OCI-LY3 (cell line): Measurements from ENCODE around the gene DCTD.

Experiments
- H2AFZ ChIP-seq: fragments of 200-600, 300-600 bp; shearing (Covaris generic); 2 replicates; pipeline ENCODE4 v1.6.0; 2014; ENCODE audit warnings: antibody characterized with exemption, low read depth, low read length
- H3K27ac ChIP-seq: fragments of 200-600, 300-600 bp; sonication (generic); 2 replicates; pipeline ENCODE4 v1.5.1; 2014; ENCODE audit warnings: mild to moderate bottlenecking, low read length, moderate library complexity, mixed read lengths
- H3K27me3 ChIP-seq: fragments of 200-600, 300-600 bp; sonication (generic); 2 replicates; pipeline ENCODE4 v1.6.1; 2014; ENCODE audit warnings: low read depth, low read length, mixed read lengths
- H3K36me3 ChIP-seq: fragments of 200-600, 300-600 bp; sonication (generic); replicated peaks from 2 replicates; pipeline ENCODE3; 2014; ENCODE audit warnings: low read depth, low read length, mixed read lengths
- H3K4me1 ChIP-seq: fragments of 300-600, 200-600 bp; sonication (generic); 2 replicates; pipeline ENCODE4 v1.6.1; 2014; ENCODE audit warnings: low read length, mixed read lengths
- H3K4me2 ChIP-seq: fragments of 200-600, 300-600 bp; sonication (generic); 2 replicates; pipeline ENCODE4 v1.6.1; 2014; ENCODE audit warnings: low read length, mixed read lengths
- H3K4me3 ChIP-seq: fragments of 300-600, 200-600 bp; sonication (generic); 2 replicates; pipeline ENCODE4 v1.5.1; 2014; ENCODE audit warnings: antibody characterized with exemption, mild to moderate bottlenecking, low read length, moderate library complexity
- H3K79me2 ChIP-seq: fragments of 300-600, 200-600 bp; shearing (Covaris generic); 2 replicates; pipeline ENCODE4 v1.6.1; 2014; ENCODE audit warnings: mild to moderate bottlenecking, low read length, mixed read lengths
- H3K9ac ChIP-seq: fragments of 300-600, 200-600 bp; shearing (Covaris generic); 2 replicates; pipeline ENCODE4 v1.6.0; 2014; ENCODE audit warnings: mild to moderate bottlenecking, low read length, moderate library complexity
- H3K9me3 ChIP-seq: fragments of 200-600, 300-600 bp; shearing (Covaris generic); 2 replicates; pipeline ENCODE4 v1.6.1; 2014; ENCODE audit warnings: low read length, mixed read lengths; ENCODE audit not compliant: insufficient read depth
- H4K20me1 ChIP-seq: fragments of 200-600, 300-600 bp; sonication (generic); 2 replicates; pipeline ENCODE4 v1.6.1; 2016; ENCODE audit warnings: low read length, mixed read lengths; ENCODE audit not compliant: insufficient read depth
- CTCF ChIP-seq: fragments of 200-600, 300-600 bp; sonication (generic); IDR thresholded peaks from 2 replicates; pipeline ENCODE4 v1.5.1; 2014; ENCODE audit warnings: antibody characterized with exemption, low read length, low read depth
- EZH2phosphoT487 ChIP-seq: fragments of 200-600 bp; shearing (Covaris generic); IDR thresholded peaks from 2 replicates; pipeline ENCODE4 v1.6.1; 2018; ENCODE audit warnings: antibody characterized with exemption, mixed run types, low read depth

The DCTD gene

GRCh38 chr4:182859730-182860129, 57.5 kb downstream of the DCTD start:
- H3K36me3 ChIP-seq: no peaks in the 10 kb centered on the region
- H3K27me3 ChIP-seq: no peaks in the 10 kb centered on the region
- no peak overlapping the region for H3K27ac ChIP-seq
- no peak overlapping the region for H3K9ac ChIP-seq
- H3K9me3 ChIP-seq: no peaks in the 10 kb centered on the region
- no peak overlapping the region for H2AFZ ChIP-seq
- H3K4me2 ChIP-seq: no peak overlapping the region
- H3K4me1 ChIP-seq: no peaks in the 10 kb centered on the region
- no peaks in the 10 kb centered on the region for H3K79me2 ChIP-seq
- H4K20me1 ChIP-seq: no peaks in the 10 kb centered on the region
- TF ChIP-seq EZH2phosphoT487 (no peak), CTCF (no peak)
- H3K4me3 ChIP-seq: no peak overlapping the region

GRCh38 chr4:182858711-182859110, 58.5 kb downstream of the DCTD start:
- Histone ChIP-seq H3K27me3 (no peaks in the 10 kb centered on the region), H2AFZ (no peak overlapping the region), H4K20me1 (no peaks in the 10 kb centered on the region), H3K9ac (no peak overlapping the region), H3K79me2 (no peaks in the 10 kb centered on the region), H3K27ac (no peak overlapping the region), H3K4me1 (no peaks in the 10 kb centered on the region), H3K36me3 (no peaks in the 10 kb centered on the region), H3K4me2 (no peak overlapping the region), H3K9me3 (no peaks in the 10 kb centered on the region), H3K4me3 (no peak overlapping the region)
- TF ChIP-seq EZH2phosphoT487 (no peak), CTCF (no peak)

- H3K9me3 ChIP-seq: no peaks in the 10 kb centered on the region; the same call in 1 of the 2 replicates
- no peaks in the 10 kb centered on the region for H4K20me1 ChIP-seq
- no peaks in the 10 kb centered on the region for H3K79me2 ChIP-seq
- no peak for TF ChIP-seq CTCF
- no peak for TF ChIP-seq EZH2phosphoT487
- no peak overlapping the region for H3K27ac ChIP-seq
- H3K36me3 ChIP-seq: no peaks in the 10 kb centered on the region
- no peak overlapping the region for H3K4me2 ChIP-seq
- no peak overlapping the region for H3K9ac ChIP-seq
- no peak overlapping the region for H3K4me3 ChIP-seq
- no peak overlapping the region for H2AFZ ChIP-seq
- H3K27me3 ChIP-seq: no peaks in the 10 kb centered on the region
- H3K4me1 ChIP-seq: no peaks in the 10 kb centered on the region
Observed at GRCh38 chr4:182856862-182857261, 60.3 kb downstream of the DCTD start.

GRCh38 chr4:182855877-182856276, 61.3 kb downstream of the DCTD start:
- Histone ChIP-seq H3K9ac (no peak overlapping the region), H3K4me3 (no peak overlapping the region), H3K27me3 (no peaks in the 10 kb centered on the region), H2AFZ (no peak overlapping the region), H3K27ac (no peak overlapping the region), H3K4me2 (no peak overlapping the region), H3K36me3 (no peaks in the 10 kb centered on the region), H3K9me3 (no peaks in the 10 kb centered on the region; the same call in 1 of the 2 replicates), H3K4me1 (no peaks in the 10 kb centered on the region), H4K20me1 (no peaks in the 10 kb centered on the region), H3K79me2 (no peaks in the 10 kb centered on the region)
- TF ChIP-seq CTCF: no peak
- no peak for TF ChIP-seq EZH2phosphoT487
